Ishikawa (cell line): ENCODE measurements around the gene RFC1.

Source experiments
- CEBPB ChIP-seq: IDR thresholded peaks from 2 replicates; pipeline ENCODE4 v1.6.1; 2012
- CREB1 ChIP-seq: IDR thresholded peaks from 2 replicates; pipeline ENCODE4 v1.6.1; 2012; ENCODE audit warnings: low read depth
- EGR1 ChIP-seq: IDR thresholded peaks from 2 replicates; pipeline ENCODE4 v1.6.1; 2012
- EP300 ChIP-seq: IDR thresholded peaks from 2 replicates; pipeline ENCODE4 v1.6.1; 2012; ENCODE audit warnings: borderline replicate concordance
- FOXM1 ChIP-seq: IDR thresholded peaks from 2 replicates; pipeline ENCODE4 v1.6.1; 2012; ENCODE audit warnings: low read depth, borderline replicate concordance
- NFIC ChIP-seq: IDR thresholded peaks from 2 replicates; pipeline ENCODE4 v1.6.1; 2012
- RAD21 ChIP-seq: IDR thresholded peaks from 2 replicates; pipeline ENCODE4 v1.6.1; 2012; ENCODE audit warnings: low read depth
- TAF1 ChIP-seq: IDR thresholded peaks from 2 replicates; pipeline ENCODE4 v1.6.1; 2012; ENCODE audit warnings: low read depth, mild to moderate bottlenecking
- TCF12 ChIP-seq: IDR thresholded peaks from 2 replicates; pipeline ENCODE4 v1.6.1; 2012; ENCODE audit warnings: low read depth
- TEAD4 ChIP-seq: IDR thresholded peaks from 2 replicates; pipeline ENCODE4 v1.6.1; 2012
- YY1 ChIP-seq: IDR thresholded peaks from 2 replicates; pipeline ENCODE4 v1.6.1; 2012; ENCODE audit warnings: low read depth
- ZBTB7A ChIP-seq: IDR thresholded peaks from 2 replicates; pipeline ENCODE4 v1.6.1; 2012; ENCODE audit warnings: low read depth
- TF ChIP-seq, protein P1 (sequence below): IDR thresholded peaks from 2 replicates; pipeline ENCODE4 v1.6.1; 2012
- TF ChIP-seq, protein P2 (sequence below): IDR thresholded peaks from 2 replicates; pipeline ENCODE4 v1.6.1; 2012; ENCODE audit warnings: low read depth, mild to moderate bottlenecking
- TF ChIP-seq, protein P3 (sequence below): IDR thresholded peaks from 2 replicates; pipeline ENCODE4 v1.6.1; 2012

RFC1 gene

DNA sequence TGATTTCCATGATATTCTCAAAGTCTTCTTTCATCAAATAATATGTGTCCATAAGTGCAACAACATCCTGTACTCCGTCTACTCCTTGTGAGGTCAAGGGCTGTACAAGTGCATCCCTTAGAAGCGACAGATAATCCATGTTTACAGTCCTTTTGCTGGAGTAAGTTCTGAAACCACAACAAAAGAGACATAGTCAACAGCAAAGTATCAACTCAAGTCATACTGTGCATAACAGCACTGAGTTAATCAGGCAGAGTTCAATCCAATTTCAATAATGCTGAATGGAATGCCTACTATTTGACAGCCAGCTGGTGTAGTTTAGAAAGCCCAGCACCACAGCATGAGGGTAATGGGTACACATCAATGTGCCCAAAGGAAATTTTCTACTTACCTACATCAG is 74.5 kb downstream of the RFC1 start:
- TF ChIP-seq TAF1, result no peak
- no peak for TF ChIP-seq YY1
- no peak for TF ChIP-seq CEBPB
- no peak for TF ChIP-seq CREB1
- TF ChIP-seq EGR1, result no peak

DNA sequence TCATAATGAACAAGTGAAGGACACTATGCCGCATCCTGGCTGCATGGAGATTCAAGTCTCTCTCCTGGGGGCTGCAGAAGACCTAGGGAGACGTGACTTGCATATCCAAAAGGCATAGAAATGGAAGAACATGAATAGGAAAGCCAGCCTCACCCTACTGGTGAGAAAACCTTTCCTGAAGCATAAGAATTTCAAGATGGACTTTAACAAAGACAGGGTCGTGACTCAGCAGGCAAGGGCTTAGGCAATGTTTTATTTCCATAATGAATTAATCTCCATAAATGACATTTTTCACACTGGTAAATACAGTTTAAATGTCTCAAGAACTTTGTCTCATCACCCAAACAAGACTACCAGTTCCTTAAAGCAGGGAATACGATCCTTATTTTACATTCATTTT is 78.9 kb downstream of the RFC1 start:
- TF ChIP-seq EGR1, result no peak
- TF ChIP-seq ZBTB7A, result no peak
- TF ChIP-seq TCF12, result no peak
- no peak for TF ChIP-seq TEAD4
- no peak for TF ChIP-seq CREB1
- TF ChIP-seq, protein P1, sequence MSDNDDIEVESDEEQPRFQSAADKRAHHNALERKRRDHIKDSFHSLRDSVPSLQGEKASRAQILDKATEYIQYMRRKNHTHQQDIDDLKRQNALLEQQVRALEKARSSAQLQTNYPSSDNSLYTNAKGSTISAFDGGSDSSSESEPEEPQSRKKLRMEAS, result no peak
- no peak for TF ChIP-seq RAD21
- TF ChIP-seq CEBPB, result no peak
- no peak for TF ChIP-seq TAF1

DNA sequence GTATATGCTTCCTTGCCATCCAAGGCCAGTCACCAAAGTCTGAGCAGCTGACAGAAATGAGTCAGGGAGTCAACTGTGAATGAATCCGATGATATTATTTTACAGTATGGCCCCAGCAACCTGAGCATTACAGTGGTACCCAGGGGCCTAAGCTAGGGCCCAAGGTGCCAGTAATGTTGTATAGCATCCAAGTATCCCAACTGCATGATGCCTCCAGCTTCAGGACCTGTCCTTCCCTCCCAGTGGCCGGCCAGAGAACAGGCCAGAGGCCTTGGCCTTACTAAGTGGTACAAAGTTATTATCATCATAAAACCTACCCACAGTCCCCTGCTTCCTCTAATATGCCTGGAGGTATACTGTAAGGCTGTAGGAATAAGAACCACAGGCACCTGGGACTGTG is 79.9 kb downstream of the RFC1 start:
- TF ChIP-seq TCF12 (no peak), RAD21 (no peak), CEBPB (no peak), NFIC (no peak), TEAD4 (no peak), TAF1 (no peak), ZBTB7A (no peak), EP300 (no peak), CREB1 (no peak), EGR1 (no peak), FOXM1 (no peak)
- TF ChIP-seq, protein P1, result no peak
- TF ChIP-seq, protein P2, sequence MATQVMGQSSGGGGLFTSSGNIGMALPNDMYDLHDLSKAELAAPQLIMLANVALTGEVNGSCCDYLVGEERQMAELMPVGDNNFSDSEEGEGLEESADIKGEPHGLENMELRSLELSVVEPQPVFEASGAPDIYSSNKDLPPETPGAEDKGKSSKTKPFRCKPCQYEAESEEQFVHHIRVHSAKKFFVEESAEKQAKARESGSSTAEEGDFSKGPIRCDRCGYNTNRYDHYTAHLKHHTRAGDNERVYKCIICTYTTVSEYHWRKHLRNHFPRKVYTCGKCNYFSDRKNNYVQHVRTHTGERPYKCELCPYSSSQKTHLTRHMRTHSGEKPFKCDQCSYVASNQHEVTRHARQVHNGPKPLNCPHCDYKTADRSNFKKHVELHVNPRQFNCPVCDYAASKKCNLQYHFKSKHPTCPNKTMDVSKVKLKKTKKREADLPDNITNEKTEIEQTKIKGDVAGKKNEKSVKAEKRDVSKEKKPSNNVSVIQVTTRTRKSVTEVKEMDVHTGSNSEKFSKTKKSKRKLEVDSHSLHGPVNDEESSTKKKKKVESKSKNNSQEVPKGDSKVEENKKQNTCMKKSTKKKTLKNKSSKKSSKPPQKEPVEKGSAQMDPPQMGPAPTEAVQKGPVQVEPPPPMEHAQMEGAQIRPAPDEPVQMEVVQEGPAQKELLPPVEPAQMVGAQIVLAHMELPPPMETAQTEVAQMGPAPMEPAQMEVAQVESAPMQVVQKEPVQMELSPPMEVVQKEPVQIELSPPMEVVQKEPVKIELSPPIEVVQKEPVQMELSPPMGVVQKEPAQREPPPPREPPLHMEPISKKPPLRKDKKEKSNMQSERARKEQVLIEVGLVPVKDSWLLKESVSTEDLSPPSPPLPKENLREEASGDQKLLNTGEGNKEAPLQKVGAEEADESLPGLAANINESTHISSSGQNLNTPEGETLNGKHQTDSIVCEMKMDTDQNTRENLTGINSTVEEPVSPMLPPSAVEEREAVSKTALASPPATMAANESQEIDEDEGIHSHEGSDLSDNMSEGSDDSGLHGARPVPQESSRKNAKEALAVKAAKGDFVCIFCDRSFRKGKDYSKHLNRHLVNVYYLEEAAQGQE, result no peak
- TF ChIP-seq, protein P3, sequence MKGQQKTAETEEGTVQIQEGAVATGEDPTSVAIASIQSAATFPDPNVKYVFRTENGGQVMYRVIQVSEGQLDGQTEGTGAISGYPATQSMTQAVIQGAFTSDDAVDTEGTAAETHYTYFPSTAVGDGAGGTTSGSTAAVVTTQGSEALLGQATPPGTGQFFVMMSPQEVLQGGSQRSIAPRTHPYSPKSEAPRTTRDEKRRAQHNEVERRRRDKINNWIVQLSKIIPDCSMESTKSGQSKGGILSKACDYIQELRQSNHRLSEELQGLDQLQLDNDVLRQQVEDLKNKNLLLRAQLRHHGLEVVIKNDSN, result no peak

DNA sequence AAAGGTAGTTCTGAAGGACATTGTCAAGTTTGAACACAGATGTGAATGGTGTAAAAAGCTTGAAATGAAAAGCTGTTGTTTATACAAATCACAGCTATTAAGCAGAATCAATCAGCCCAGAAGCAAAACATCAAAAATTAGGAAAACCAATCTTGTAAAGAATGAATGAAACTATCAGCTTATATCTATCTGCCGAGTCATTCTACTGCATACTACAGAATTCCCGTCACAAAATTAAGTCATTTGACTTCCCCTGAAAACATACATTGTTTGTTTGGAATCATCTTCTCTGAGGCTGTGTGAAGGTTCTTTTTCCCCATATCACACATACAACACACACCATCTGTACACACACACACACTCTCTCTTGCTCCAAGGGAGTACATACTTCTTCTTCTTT is 80.3 kb downstream of the RFC1 start:
- TF ChIP-seq, protein P2, result no peak
- TF ChIP-seq TEAD4, result no peak
- no peak for TF ChIP-seq EGR1
- TF ChIP-seq, protein P1, result no peak
- no peak for TF ChIP-seq TCF12

DNA sequence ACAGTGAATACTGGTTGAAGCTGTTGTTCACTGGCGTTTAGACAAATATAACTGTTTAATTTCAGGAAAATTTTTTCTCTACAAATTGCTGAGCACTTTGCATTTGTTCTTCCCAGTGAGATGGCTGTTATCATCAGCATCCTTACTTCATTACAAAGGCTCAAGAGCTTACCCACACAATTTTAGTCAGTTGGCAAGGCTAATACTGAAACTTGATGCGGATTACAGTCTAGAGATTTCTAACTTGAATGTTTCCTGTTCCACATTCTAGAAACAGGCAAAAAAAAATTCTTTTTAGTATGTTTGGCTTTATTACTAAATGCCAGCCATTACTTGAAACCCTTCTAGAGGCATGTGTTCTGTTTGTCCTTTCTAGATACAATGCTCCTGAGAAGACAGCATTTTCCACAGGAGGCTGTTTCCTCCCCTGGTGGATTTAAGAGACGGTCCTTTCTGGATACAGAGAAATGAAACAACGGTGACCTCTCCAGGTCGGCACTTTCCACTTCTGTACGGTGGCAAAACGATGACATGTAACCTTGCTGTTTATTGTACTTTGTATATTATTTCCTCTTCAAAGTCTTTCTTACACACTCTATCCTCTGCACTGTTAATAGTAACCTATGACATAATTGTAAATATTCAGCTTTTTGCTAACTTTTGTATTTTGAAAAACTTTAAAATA is 80.9 kb downstream of the RFC1 start:
- TF ChIP-seq, protein P1, result no peak
- TF ChIP-seq EP300 (no peak), FOXM1 (no peak), TAF1 (no peak), ZBTB7A (no peak), CEBPB (no peak), EGR1 (no peak), TCF12 (no peak)
- TF ChIP-seq, protein P3, result no peak

DNA sequence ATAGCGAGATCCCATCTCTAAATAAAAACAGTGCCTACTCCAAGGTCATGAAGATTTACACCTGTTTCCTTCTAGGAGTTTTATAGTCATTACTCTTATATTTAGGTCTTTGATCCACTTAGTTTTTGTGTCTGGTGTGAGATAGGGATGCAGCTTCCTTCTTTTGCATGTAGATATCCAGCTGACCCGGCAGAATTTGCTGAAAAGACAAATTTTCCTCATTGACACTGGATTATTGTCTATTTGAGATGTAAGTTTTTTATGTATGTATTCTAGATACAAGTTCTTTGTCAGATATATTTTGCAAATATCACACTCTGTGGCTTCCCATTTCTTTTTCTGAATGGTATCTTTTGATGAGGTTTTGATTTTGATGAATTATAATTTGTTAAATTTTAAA is 85.4 kb downstream of the RFC1 start:
- no peak for TF ChIP-seq EGR1
- no peak for TF ChIP-seq ZBTB7A
- TF ChIP-seq, protein P2, result no peak
- no peak for TF ChIP-seq TCF12
- no peak for TF ChIP-seq NFIC
- TF ChIP-seq, protein P3, result no peak
- no peak for TF ChIP-seq TAF1
- TF ChIP-seq CREB1, result no peak
- no peak for TF ChIP-seq FOXM1
- TF ChIP-seq YY1, result no peak
- TF ChIP-seq RAD21, result no peak
- TF ChIP-seq TEAD4, result no peak
- TF ChIP-seq EP300, result no peak
- TF ChIP-seq CEBPB, result no peak
- TF ChIP-seq, protein P1, result no peak
